ENCODE measurements around the gene FOXJ3. TPM values are rescaled to one million over a fixed set of nuclear protein-coding genes. Genes with fewer than 3 reads are reported as not detected.

The FOXJ3 gene
- total and polyA plus RNA-seq, 2 of the 13 experiments (the other 11 are each of a cell fraction or from before 2014, with no cell fraction given), result 16.6 to 48.5 TPM

DNA sequence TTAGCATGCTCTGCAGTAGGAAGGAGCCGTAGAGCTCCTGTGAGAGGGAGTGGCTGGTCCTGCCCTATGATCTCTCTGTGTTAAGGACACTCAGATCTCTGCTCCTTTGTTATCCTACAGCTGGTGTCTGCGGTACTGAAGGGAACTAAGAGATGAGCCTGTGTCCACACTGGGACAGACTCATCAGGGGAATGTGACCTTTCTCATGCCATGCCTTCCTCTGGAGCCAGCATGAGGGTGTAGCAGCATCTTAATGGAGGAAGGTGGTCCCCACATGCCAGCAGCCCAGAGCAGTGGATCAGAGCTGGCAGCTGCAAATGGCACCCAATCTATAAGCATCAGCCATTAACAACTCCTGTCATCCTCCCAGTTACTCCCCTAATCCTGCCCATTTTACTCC lies 206.5 kb downstream of the FOXJ3 start:
- no peaks in the 10 kb centered on the region for H3K9me3 ChIP-seq (ENCODE audit: low read length)
- no peaks in the 10 kb centered on the region for H3K36me3 ChIP-seq (replicated peaks in 1 of 2; ENCODE audit: control insufficient read depth in 1 of 2, insufficient read depth in 2 of 2, low read length in 2 of 2)
- ChIA-PET POLR2A (no interaction called here), CTCF (ENCODE audit: low intra/inter-chr PET ratio, low total read pairs) (no interaction called here)
- in situ Hi-C loops (cut with HindIII; ENCODE audit: extremely low pct_ligation_motif_present, low pct_unique_long_range_greater_than_20kb) (no loop called here), intact Hi-C loops (cut with micrococcal nuclease; ENCODE audit: unreplicated experiment) (no loop called here)
- no peak overlapping the region for H3K4me2 ChIP-seq (ENCODE audit: low read depth, low read length)
- H3K9ac ChIP-seq (ENCODE audit: insufficient read depth, low read depth, low read length), result no peak overlapping the region
- H3K27me3 ChIP-seq (ENCODE audit: control insufficient read depth in 1 of 2, insufficient read depth in 2 of 2, low read length in 2 of 2), result peaks cover 2 to 18% of the 10 kb centered on the region in 2 experiments; a peak in 4 of 5 replicates
- no peaks in the 10 kb centered on the region for H4K20me1 ChIP-seq (ENCODE audit: insufficient read depth, low read length)
- ATAC-seq (no peak), DNase-seq (ENCODE audit: low spot score) (no peak), FAIRE-seq (no peak)
- no peaks in the 10 kb centered on the region for H3K79me2 ChIP-seq (ENCODE audit: insufficient read depth, low read length)
- BruUV-seq (replicated peaks), result no TSS peak
- TF ChIP-seq ZKSCAN8 (CRISPR knock-in tag; IDR thresholded peaks at IDR 0.05; ENCODE audit: borderline replicate concordance), result no peak
- no peak for TF ChIP-seq HDAC1 (CRISPR knock-in tag; IDR thresholded peaks at IDR 0.05)
- TF ChIP-seq NFATC3 (CRISPR knock-in tag; IDR thresholded peaks at IDR 0.05), result no peak
- TF ChIP-seq ZFY (CRISPR knock-in tag; IDR thresholded peaks at IDR 0.05), result no peak
- TF ChIP-seq, protein P1, sequence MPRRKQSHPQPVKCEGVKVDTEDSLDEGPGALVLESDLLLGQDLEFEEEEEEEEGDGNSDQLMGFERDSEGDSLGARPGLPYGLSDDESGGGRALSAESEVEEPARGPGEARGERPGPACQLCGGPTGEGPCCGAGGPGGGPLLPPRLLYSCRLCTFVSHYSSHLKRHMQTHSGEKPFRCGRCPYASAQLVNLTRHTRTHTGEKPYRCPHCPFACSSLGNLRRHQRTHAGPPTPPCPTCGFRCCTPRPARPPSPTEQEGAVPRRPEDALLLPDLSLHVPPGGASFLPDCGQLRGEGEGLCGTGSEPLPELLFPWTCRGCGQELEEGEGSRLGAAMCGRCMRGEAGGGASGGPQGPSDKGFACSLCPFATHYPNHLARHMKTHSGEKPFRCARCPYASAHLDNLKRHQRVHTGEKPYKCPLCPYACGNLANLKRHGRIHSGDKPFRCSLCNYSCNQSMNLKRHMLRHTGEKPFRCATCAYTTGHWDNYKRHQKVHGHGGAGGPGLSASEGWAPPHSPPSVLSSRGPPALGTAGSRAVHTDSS (CRISPR knock-in tag; conservative IDR thresholded peaks at IDR 0.05), result no peak
- TF ChIP-seq MTF1 (CRISPR knock-in tag; IDR thresholded peaks at IDR 0.05), result no peak
- TF ChIP-seq ZNF460 (CRISPR knock-in tag; IDR thresholded peaks at IDR 0.05; ENCODE audit: borderline replicate concordance), result no peak
- no peak for TF ChIP-seq SMYD3 (CRISPR knock-in tag; IDR thresholded peaks at IDR 0.05)
- no peak for TF ChIP-seq AFF4 (CRISPR knock-in tag; IDR thresholded peaks at IDR 0.05)
- H3K4me3 ChIP-seq (replicated peaks in 1 of 3; ENCODE audit: insufficient read depth in 1 of 3, low read depth in 2 of 3, low read length in 3 of 3), result no peak overlapping the region
- H3K4me1 ChIP-seq (ENCODE audit: insufficient read depth, low read length), result no peaks in the 10 kb centered on the region
- 11% methylated on average over 1 of the region's 2 CpGs for WGBS (ENCODE audit: low lambda C conversion rate)
- no peak overlapping the region for H3K27ac ChIP-seq (ENCODE audit: extremely low read length, insufficient read depth, low read length)
- no peak overlapping the region for H2AFZ ChIP-seq (ENCODE audit: low read length)
